HG03354 (cell line): ENCODE results near the gene ARHGEF7.

Source experiments
- ATAC-seq: cut with Tn5 transposase; IDR thresholded peaks from one replicate; pipeline ENCODE4 v1.9.1; 2021; ENCODE audit warnings: mild to moderate bottlenecking; ENCODE audit not compliant: unreplicated experiment, poor library complexity, severe bottlenecking

The ARHGEF7 gene

GRCh38 chr13:111099290-111099689 lies 15.8 kb upstream of the ARHGEF7 start:
- ATAC-seq = no peak

GRCh38 chr13:111110054-111110453 lies 5.1 kb upstream of the ARHGEF7 start:
- no peak for ATAC-seq

- no peak for ATAC-seq
These were observed 3.7 kb upstream of the ARHGEF7 start for GRCh38 chr13:111111376-111111937.

- no peak for ATAC-seq
These were observed 2.9 kb upstream of the ARHGEF7 start for GRCh38 chr13:111112196-111112595.

GRCh38 chr13:111114362-111115060 lies 599 bp upstream of the ARHGEF7 start:
- ATAC-seq = no peak

- no peak for ATAC-seq
These were observed 933 bp downstream of the ARHGEF7 start for GRCh38 chr13:111115965-111116521.

- ATAC-seq = no peak
These were observed 1.7 kb downstream of the ARHGEF7 start for GRCh38 chr13:111116856-111117255.

- no peak for ATAC-seq
These were observed 2.2 kb downstream of the ARHGEF7 start for GRCh38 chr13:111117289-111117688.

- ATAC-seq = no peak
These were observed 2.9 kb downstream of the ARHGEF7 start for GRCh38 chr13:111117961-111118360.

GRCh38 chr13:111118898-111119607 lies 3.9 kb downstream of the ARHGEF7 start:
- ATAC-seq = no peak

GRCh38 chr13:111119966-111120365 lies 4.9 kb downstream of the ARHGEF7 start:
- no peak for ATAC-seq

GRCh38 chr13:111120422-111120821 lies 5.3 kb downstream of the ARHGEF7 start:
- no peak for ATAC-seq

GRCh38 chr13:111120913-111121312 lies 5.8 kb downstream of the ARHGEF7 start:
- no peak for ATAC-seq

- no peak for ATAC-seq
These were observed 6.4 kb downstream of the ARHGEF7 start for GRCh38 chr13:111121506-111121905.

GRCh38 chr13:111122056-111122455 lies 6.9 kb downstream of the ARHGEF7 start:
- no peak for ATAC-seq

GRCh38 chr13:111122631-111123030 lies 7.5 kb downstream of the ARHGEF7 start:
- no peak for ATAC-seq

- ATAC-seq = no peak
These were observed 8.1 kb downstream of the ARHGEF7 start for GRCh38 chr13:111123221-111123620.

- no peak for ATAC-seq
These were observed 8.5 kb downstream of the ARHGEF7 start for GRCh38 chr13:111123649-111124048.

GRCh38 chr13:111126509-111126908 lies 11.4 kb downstream of the ARHGEF7 start:
- ATAC-seq = no peak

GRCh38 chr13:111129465-111130115 lies 14.5 kb downstream of the ARHGEF7 start:
- peak; percentile 99 for ATAC-seq
